IPS-15b (cell line): Measurements from ENCODE around the gene GLIS1.

Source experiments
- H3K27me3 ChIP-seq: one replicate; pipeline ENCODE4 v1.6.1; 2013; ENCODE audit warnings: low read length; ENCODE audit not compliant: control insufficient read depth, insufficient read depth
- H3K36me3 ChIP-seq: one replicate; pipeline ENCODE4 v1.6.1; 2013; ENCODE audit warnings: low read length; ENCODE audit not compliant: control insufficient read depth, insufficient read depth
- H3K4me1 ChIP-seq: one replicate; pipeline ENCODE4 v1.6.1; 2013; ENCODE audit warnings: mild to moderate bottlenecking, low read length; ENCODE audit not compliant: control insufficient read depth, insufficient read depth
- H3K4me3 ChIP-seq: one replicate; pipeline ENCODE4 v1.5.1; 2013; ENCODE audit warnings: low read depth, low read length
- H3K9ac ChIP-seq: one replicate; pipeline ENCODE4 v1.6.1; 2013; ENCODE audit warnings: low read depth, mild to moderate bottlenecking, low read length
- H3K9me3 ChIP-seq: one replicate; pipeline ENCODE4 v1.6.1; 2013; ENCODE audit warnings: mild to moderate bottlenecking, low read length; ENCODE audit not compliant: control insufficient read depth, insufficient read depth

The GLIS1 gene

GRCh38 chr1:53663529-53664300 is 75.2 kb downstream of the GLIS1 start:
- Histone ChIP-seq H3K9ac (no peak overlapping the region), H3K4me3 (no peak overlapping the region), H3K9me3 (no peaks in the 10 kb centered on the region), H3K36me3 (no peaks in the 10 kb centered on the region), H3K4me1 (no peaks in the 10 kb centered on the region), H3K27me3 (no peaks in the 10 kb centered on the region)

- H3K4me3 ChIP-seq = no peak overlapping the region
- no peak overlapping the region for H3K9ac ChIP-seq
- H3K27me3 ChIP-seq = no peaks in the 10 kb centered on the region
- H3K36me3 ChIP-seq = no peaks in the 10 kb centered on the region
- H3K9me3 ChIP-seq = no peaks in the 10 kb centered on the region
- no peaks in the 10 kb centered on the region for H3K4me1 ChIP-seq
Observed at GRCh38 chr1:53662951-53663350, 76.0 kb downstream of the GLIS1 start.

- Histone ChIP-seq H3K9ac (no peak overlapping the region), H3K9me3 (no peaks in the 10 kb centered on the region), H3K4me3 (no peak overlapping the region), H3K27me3 (no peaks in the 10 kb centered on the region), H3K36me3 (no peaks in the 10 kb centered on the region), H3K4me1 (no peaks in the 10 kb centered on the region)
Observed at GRCh38 chr1:53662169-53662568, 76.8 kb downstream of the GLIS1 start.

DNA sequence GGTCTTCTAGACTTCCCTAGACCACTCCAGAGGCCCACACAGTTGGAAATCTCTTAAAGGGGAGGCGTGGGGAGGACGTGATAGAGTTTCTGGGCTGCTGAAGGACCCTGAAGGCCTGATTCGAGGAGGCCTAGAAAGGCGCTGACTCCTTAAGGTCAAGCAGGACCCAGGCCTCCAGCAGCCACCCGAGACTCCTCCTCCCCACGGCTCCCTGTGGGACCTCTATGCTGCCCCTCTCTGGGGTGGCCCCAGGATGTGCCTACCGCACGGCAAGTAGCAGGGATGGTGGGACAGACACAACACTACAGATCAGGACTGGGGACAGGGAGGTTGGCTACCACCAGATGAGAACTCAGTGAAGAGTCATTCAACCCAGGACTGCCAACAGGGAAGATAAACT is 77.5 kb downstream of the GLIS1 start:
- Histone ChIP-seq H3K4me3 (no peak overlapping the region), H3K36me3 (no peaks in the 10 kb centered on the region), H3K4me1 (no peaks in the 10 kb centered on the region), H3K27me3 (no peaks in the 10 kb centered on the region), H3K9ac (no peak overlapping the region), H3K9me3 (no peaks in the 10 kb centered on the region)

DNA sequence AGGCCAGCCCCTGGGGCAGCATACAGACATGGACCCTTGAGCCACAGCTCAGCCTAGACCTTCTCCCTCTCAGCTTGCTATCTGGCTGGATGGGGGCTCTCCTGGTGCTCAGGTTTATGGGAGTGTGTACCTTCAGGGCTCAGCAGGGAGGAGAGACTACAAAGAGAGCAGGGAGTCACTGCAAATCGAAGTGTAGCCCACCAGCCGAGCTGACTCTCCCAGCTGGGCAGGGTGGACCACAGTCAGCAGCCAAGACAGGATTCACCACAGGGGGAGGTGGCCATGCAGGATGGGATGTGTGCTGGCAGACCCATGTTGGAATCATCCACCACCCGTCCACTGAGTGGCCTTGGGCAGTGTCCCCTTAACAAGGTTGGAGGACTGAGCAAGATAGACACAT is 78.3 kb downstream of the GLIS1 start:
- H3K9me3 ChIP-seq = no peaks in the 10 kb centered on the region

GRCh38 chr1:53659436-53659835 is 79.5 kb downstream of the GLIS1 start:
- no peaks in the 10 kb centered on the region for H3K36me3 ChIP-seq
- H3K4me3 ChIP-seq = no peak overlapping the region
- no peaks in the 10 kb centered on the region for H3K27me3 ChIP-seq
- H3K4me1 ChIP-seq = no peaks in the 10 kb centered on the region
- H3K9ac ChIP-seq = no peak overlapping the region
- H3K9me3 ChIP-seq = no peaks in the 10 kb centered on the region

More for the DNA sequence above, 78.3 kb downstream of the GLIS1 start:
- H3K4me1 ChIP-seq = no peaks in the 10 kb centered on the region
- no peak overlapping the region for H3K4me3 ChIP-seq
- H3K9ac ChIP-seq = no peak overlapping the region
- no peaks in the 10 kb centered on the region for H3K36me3 ChIP-seq
- no peaks in the 10 kb centered on the region for H3K27me3 ChIP-seq

GRCh38 chr1:53658489-53659230 is 80.3 kb downstream of the GLIS1 start:
- Histone ChIP-seq H3K27me3 (no peaks in the 10 kb centered on the region), H3K36me3 (no peaks in the 10 kb centered on the region), H3K4me3 (no peak overlapping the region), H3K4me1 (no peaks in the 10 kb centered on the region), H3K9ac (no peak overlapping the region), H3K9me3 (no peaks in the 10 kb centered on the region)

GRCh38 chr1:53657891-53658396 is 81.0 kb downstream of the GLIS1 start:
- H3K27me3 ChIP-seq = no peaks in the 10 kb centered on the region
- H3K9me3 ChIP-seq = no peaks in the 10 kb centered on the region
- no peaks in the 10 kb centered on the region for H3K4me1 ChIP-seq
- H3K4me3 ChIP-seq = no peak overlapping the region
- no peaks in the 10 kb centered on the region for H3K36me3 ChIP-seq
- H3K9ac ChIP-seq = no peak overlapping the region

DNA sequence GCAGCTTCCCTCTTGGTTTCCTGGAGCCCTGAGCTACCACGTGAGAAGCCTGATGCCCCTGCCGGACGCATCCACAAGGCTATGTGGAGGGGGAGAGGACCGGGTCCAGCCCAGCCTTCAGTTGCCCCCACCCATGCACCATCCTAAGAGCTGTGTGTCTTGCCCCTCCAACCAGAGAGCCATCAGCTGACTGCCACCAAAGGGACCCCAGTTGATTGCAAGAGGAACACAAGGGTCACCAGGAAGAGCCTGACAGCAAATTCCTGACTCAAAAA is 81.5 kb downstream of the GLIS1 start:
- no peaks in the 10 kb centered on the region for H3K36me3 ChIP-seq
- no peak overlapping the region for H3K4me3 ChIP-seq
- H3K9ac ChIP-seq = no peak overlapping the region
- no peaks in the 10 kb centered on the region for H3K27me3 ChIP-seq
- no peaks in the 10 kb centered on the region for H3K4me1 ChIP-seq
- H3K9me3 ChIP-seq = no peaks in the 10 kb centered on the region

GRCh38 chr1:53656747-53657530 is 82.0 kb downstream of the GLIS1 start:
- Histone ChIP-seq H3K9me3 (no peaks in the 10 kb centered on the region), H3K27me3 (no peaks in the 10 kb centered on the region), H3K4me1 (no peaks in the 10 kb centered on the region), H3K9ac (no peak overlapping the region), H3K4me3 (no peak overlapping the region), H3K36me3 (no peaks in the 10 kb centered on the region)

DNA sequence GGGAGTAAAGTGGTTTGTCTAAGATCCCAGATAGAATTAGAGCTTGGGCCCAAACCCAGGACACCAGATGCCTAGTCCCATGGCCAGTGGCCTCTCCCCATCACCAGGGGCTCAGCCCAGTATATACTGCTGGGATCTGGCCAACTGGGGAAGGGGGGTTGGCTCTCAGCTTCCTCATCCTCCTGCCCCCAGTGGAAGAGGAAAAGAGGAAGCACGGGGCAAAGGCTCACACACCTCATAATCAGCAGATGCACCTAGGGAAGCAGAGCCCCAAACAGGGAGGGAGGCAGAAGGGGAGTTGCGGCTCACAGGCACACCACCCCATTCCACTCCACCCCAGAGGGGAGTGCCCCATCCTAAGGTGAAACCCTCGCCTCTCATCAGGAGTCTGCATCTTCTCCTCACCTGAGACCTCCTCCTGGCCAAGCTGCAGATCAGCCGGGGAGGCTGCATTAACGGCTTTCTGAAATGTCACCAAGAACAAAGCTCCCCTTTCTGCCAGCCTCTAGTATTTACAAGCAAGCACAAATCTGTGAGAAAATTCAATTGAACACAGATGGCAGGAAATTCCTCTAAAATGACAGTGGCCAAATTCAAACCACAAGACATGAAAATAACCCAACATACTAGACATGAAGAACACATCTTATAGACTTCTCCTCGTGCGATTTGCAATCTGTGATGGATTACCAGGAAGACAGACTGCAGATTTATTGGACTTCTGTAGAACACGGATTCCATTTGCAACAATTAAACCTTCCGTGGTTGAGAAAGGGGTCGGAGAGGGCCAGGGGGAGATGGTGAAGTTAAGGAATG is 82.8 kb downstream of the GLIS1 start:
- no peaks in the 10 kb centered on the region for H3K4me1 ChIP-seq
- no peaks in the 10 kb centered on the region for H3K9me3 ChIP-seq
- no peak overlapping the region for H3K9ac ChIP-seq
- no peak overlapping the region for H3K4me3 ChIP-seq
- no peaks in the 10 kb centered on the region for H3K36me3 ChIP-seq
- H3K27me3 ChIP-seq = no peaks in the 10 kb centered on the region
